CD4-positive, alpha-beta memory T cell (primary cell): Measurements from ENCODE around the gene CASP5. TPM values are rescaled to one million over a fixed set of nuclear protein-coding genes. Genes with fewer than 3 reads are reported as not detected.

ENCODE experiments used
- CTCF ChIA-PET: fragments of 350-600 bp; sonication (Branson Sonifier 250); formaldehyde crosslinking; loops from one replicate; lab custom pipeline; 2021; ENCODE audit warnings: inconsistent platforms; ENCODE audit not compliant: partially characterized antibody; lab: Charles Lee
- POLR2A ChIA-PET: fragments of 350-600 bp; sonication (Branson Sonifier 250); formaldehyde crosslinking; loops from one replicate; lab custom pipeline; 2021; ENCODE audit not compliant: partially characterized antibody; lab: Charles Lee
- DNase-seq, 5 donors: peaks; one replicate each; pipeline versions ENCODE4 v3.0.0 to v3.0.0-alpha.2; 2020 to 2022; ENCODE audit warnings: mixed read lengths in 1 of 5
- H3K27ac ChIP-seq: one replicate; pipeline ENCODE4 v1.7.0; 2013; ENCODE audit warnings: low read depth, low read length
- H3K27me3 ChIP-seq: 2 replicates; pipeline ENCODE4 v1.7.0; 2013; ENCODE audit warnings: mild to moderate bottlenecking, low read length, moderate library complexity; ENCODE audit not compliant: insufficient read depth
- H3K36me3 ChIP-seq: 2 replicates; pipeline ENCODE4 v1.7.0; 2013; ENCODE audit warnings: mild to moderate bottlenecking, low read length, moderate library complexity; ENCODE audit not compliant: insufficient read depth
- H3K4me1 ChIP-seq: 2 replicates; pipeline ENCODE4 v1.7.0; 2013; ENCODE audit warnings: mild to moderate bottlenecking, low read length, moderate library complexity; ENCODE audit not compliant: insufficient read depth
- H3K4me3 ChIP-seq, 2 donors: one replicate each; pipeline ENCODE4 v1.7.0; 2013; ENCODE audit warnings: low read length in 2 of 2, mild to moderate bottlenecking in 1 of 2
- H3K9me3 ChIP-seq, 2 donors: one replicate each; pipeline ENCODE4 v1.7.0; 2013; ENCODE audit warnings: low read length in 2 of 2, control low read depth in 1 of 2; ENCODE audit not compliant: control insufficient read depth in 1 of 2
- H3K27ac Mint-ChIP-seq, 7 donors: one replicate each; pipeline ENCODE4 v1.8.0; 2020 to 2021; ENCODE audit warnings: mixed read lengths in 7 of 7, mild to moderate bottlenecking in 6 of 7, inconsistent platforms in 3 of 7, moderate library complexity in 3 of 7
- H3K27me3 Mint-ChIP-seq, 2 donors: one replicate each; pipeline ENCODE4 v1.8.0; 2020 to 2021; ENCODE audit warnings: mixed read lengths in 2 of 2
- H3K36me3 Mint-ChIP-seq, 2 donors: one replicate each; pipeline ENCODE4 v1.8.0; 2020 to 2021; ENCODE audit warnings: mixed read lengths in 2 of 2, inconsistent platforms in 1 of 2, mild to moderate bottlenecking in 1 of 2
- H3K4me1 Mint-ChIP-seq, 4 donors: one replicate each; pipeline ENCODE4 v1.8.0; 2020 to 2021; ENCODE audit warnings: mixed read lengths in 4 of 4, mild to moderate bottlenecking in 1 of 4
- H3K4me3 Mint-ChIP-seq, 8 donors: one replicate each; pipeline ENCODE4 v1.8.0; 2020 to 2021; ENCODE audit warnings: mixed read lengths in 8 of 8, mild to moderate bottlenecking in 7 of 8, moderate library complexity in 6 of 8, inconsistent platforms in 3 of 8
- H3K9me3 Mint-ChIP-seq, 8 donors: one replicate each; pipeline ENCODE4 v1.8.0; 2020 to 2021; ENCODE audit warnings: mixed read lengths in 8 of 8, mild to moderate bottlenecking in 5 of 8, inconsistent platforms in 3 of 8, moderate library complexity in 1 of 8
- intact Hi-C: fragments of 100-400 bp; cut with micrococcal nuclease; formaldehyde crosslinking; loops from one replicate; pipeline ENCODE4 v1.15.1; 2023
- polyA plus RNA-seq, 2 donors: library from polyadenylated mRNA; unstranded; fragments of 300-500 nt; fragmentation: Illumina TruSeq; gene quantifications; one replicate each; pipeline ENCODE4 v1.2.3, GENCODE V29; 2021
- total RNA-seq, 2 experiments: library from RNA; stranded (reverse); gene quantifications; one replicate each; pipeline ENCODE4 v1.2.3, GENCODE V29; 2021

CASP5 gene
- total and polyA plus RNA-seq, 4 experiments from 2014 or later = not detected

DNA sequence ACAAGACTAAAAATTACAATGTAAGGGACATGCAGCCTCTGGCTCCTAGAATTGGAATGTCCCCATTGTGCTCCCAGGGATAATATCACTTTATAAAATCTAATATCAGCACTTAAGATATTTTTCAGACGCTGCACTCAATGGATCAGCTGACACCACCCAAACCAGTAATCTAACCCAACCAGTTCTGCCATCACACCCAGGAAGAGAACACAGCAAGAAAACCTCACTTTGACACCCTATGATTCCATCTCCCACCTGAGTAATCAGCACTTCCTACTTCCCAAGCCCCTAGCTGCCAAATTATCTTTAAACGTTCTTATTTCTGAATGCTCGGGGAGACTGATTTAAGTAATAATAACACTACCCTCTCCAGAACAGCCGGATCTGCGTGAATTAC lies 57.2 kb downstream of the CASP5 start:
- Histone ChIP-seq H3K9me3 (no peaks in the 10 kb centered on the region), H3K27me3 (no peaks in the 10 kb centered on the region), H3K27ac (no peak overlapping the region), H3K4me3 (peak overlapping the region in 1 of 2 donors; percentile 78), H3K4me1 (peaks cover 66% of the 10 kb centered on the region), H3K36me3 (no peaks in the 10 kb centered on the region)
- CTCF ChIA-PET = interaction anchor here (1.8 to 1.9 kb wide), 2 partner anchors 19 to 21 kb away, joined by 5 to 8 read pairs; no protein-coding TSS in a partner anchor
- DNase-seq = no peak
- H3K27me3 Mint-ChIP-seq = no peaks in the 10 kb centered on the region
- peak overlapping the region in 3 of 7 donors; percentile 23 to 58 (median 44) for H3K27ac Mint-ChIP-seq
- POLR2A ChIA-PET = interaction anchor here (3.6 kb wide), 1 partner anchor 48 kb away, joined by 18 read pairs; no protein-coding TSS in a partner anchor
- H3K36me3 Mint-ChIP-seq = peaks cover 46 to 54% of the 10 kb centered on the region in 2 donors
- peaks cover 45 to 69% (median 57%) of the 10 kb centered on the region in 4 donors for H3K4me1 Mint-ChIP-seq
- intact Hi-C loops = loop anchor here (2.0 to 5.0 kb wide), 3 partner anchors 49 to 258 kb away; no protein-coding TSS in a partner anchor
- H3K4me3 Mint-ChIP-seq = peak overlapping the region; percentile 54 to 95 (median 78)
- H3K9me3 Mint-ChIP-seq = peaks cover 0 to 2% (median 0%) of the 10 kb centered on the region in 8 donors

DNA sequence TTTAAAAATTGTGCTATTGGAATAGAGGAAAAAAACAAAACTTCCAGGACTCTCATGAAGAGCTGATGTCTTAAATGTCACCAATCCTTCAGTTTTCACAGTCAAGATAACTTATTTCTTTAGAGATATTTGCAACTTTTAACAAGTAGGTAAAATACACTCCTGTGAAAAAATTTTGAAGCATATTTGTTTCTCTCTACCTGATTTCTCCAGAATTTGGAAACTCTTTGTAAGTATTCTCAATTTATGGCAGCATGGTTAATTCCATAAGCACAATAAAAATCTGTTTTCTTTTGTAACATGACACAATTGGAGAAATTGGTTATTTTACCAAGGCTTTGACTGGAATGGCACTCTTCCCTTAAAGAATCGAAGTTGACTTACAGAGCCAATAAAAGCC lies 58.7 kb downstream of the CASP5 start:
- CTCF ChIA-PET = no interaction called here
- Mint-ChIP-seq H3K4me1 (peaks cover 50 to 80% (median 68%) of the 10 kb centered on the region in 4 donors), H3K36me3 (peaks cover 51 to 55% of the 10 kb centered on the region in 2 donors), H3K27me3 (no peaks in the 10 kb centered on the region), H3K27ac (no peak overlapping the region), H3K9me3 (peaks cover 0 to 2% (median 0%) of the 10 kb centered on the region in 8 donors), H3K4me3 (peak overlapping the region in 1 of 8 donors; percentile 1)
- Histone ChIP-seq H3K36me3 (no peaks in the 10 kb centered on the region), H3K4me3 (no peak overlapping the region), H3K27me3 (no peaks in the 10 kb centered on the region), H3K4me1 (peaks cover 75% of the 10 kb centered on the region), H3K27ac (no peak overlapping the region), H3K9me3 (no peaks in the 10 kb centered on the region)
- POLR2A ChIA-PET = interaction anchor here (1.4 kb wide), 1 partner anchor 30 kb away, joined by 3 read pairs; no protein-coding TSS in a partner anchor
- intact Hi-C loops = no loop called here
- no peak for DNase-seq

DNA sequence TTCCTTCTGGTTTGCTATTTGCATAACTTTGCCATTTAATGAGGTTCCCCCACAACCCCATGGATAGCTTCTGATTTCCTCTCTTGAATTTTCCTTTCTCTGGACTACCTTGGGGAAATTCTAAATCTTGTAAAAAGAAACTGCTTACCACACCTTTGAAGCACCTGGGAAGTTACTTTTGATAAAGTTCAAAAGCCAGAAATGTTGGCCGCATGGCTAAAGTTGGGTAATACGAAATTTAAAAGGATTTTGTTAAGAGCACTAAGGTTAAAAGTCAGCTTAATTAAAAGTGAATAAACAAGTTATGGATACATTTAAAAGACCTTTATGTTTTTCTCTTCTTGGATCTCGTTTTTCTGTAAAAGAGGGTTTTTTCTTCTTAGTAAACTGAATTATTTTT lies 60.1 kb downstream of the CASP5 start:
- peaks cover 57 to 84% (median 73%) of the 10 kb centered on the region in 4 donors for H3K4me1 Mint-ChIP-seq
- H3K27me3 Mint-ChIP-seq = no peaks in the 10 kb centered on the region
- POLR2A ChIA-PET = no interaction called here
- no peaks in the 10 kb centered on the region for H3K27me3 ChIP-seq
- no peak overlapping the region for H3K4me3 ChIP-seq
- peaks cover 0 to 2% (median 0%) of the 10 kb centered on the region in 8 donors for H3K9me3 Mint-ChIP-seq
- H3K4me1 ChIP-seq = peaks cover 82% of the 10 kb centered on the region
- DNase-seq = no peak
- CTCF ChIA-PET = no interaction called here
- H3K9me3 ChIP-seq = no peaks in the 10 kb centered on the region
- intact Hi-C loops = no loop called here
- H3K27ac ChIP-seq = no peak overlapping the region
- peak overlapping the region in 3 of 8 donors; percentile 11 to 60 (median 37) for H3K4me3 Mint-ChIP-seq
- H3K36me3 Mint-ChIP-seq = peaks cover 56 to 57% of the 10 kb centered on the region in 2 donors
- no peaks in the 10 kb centered on the region for H3K36me3 ChIP-seq
- H3K27ac Mint-ChIP-seq = peak overlapping the region in 1 of 7 donors; percentile 31

DNA sequence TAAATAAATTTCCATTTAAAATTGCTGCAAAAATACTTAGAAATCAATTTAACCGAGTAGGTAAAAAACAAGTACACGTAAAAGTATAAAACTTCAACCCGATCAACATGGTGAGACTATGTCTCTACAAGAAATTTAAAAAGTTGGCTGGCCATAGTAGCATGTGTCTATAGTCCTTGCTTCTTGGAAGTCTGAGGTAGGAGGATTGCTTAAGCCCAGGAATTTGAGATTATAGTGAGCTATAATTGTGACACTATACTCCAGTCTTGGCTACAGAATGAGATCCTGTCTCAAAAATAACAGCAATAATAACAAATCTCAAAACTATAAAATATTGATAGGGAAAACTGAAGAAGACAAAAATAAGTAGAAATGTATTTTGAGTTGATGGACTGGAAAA lies 65.7 kb downstream of the CASP5 start:
- Mint-ChIP-seq H3K4me1 (peaks cover 57 to 79% (median 65%) of the 10 kb centered on the region in 4 donors), H3K4me3 (peak overlapping the region in 2 of 8 donors; percentile 38 to 75), H3K27ac (no peak overlapping the region), H3K27me3 (no peaks in the 10 kb centered on the region), H3K9me3 (no peaks in the 10 kb centered on the region), H3K36me3 (peaks cover 54 to 55% of the 10 kb centered on the region in 2 donors)
- Histone ChIP-seq H3K9me3 (no peaks in the 10 kb centered on the region), H3K4me3 (no peak overlapping the region), H3K36me3 (peaks cover 23% of the 10 kb centered on the region), H3K4me1 (peaks cover 78% of the 10 kb centered on the region), H3K27ac (no peak overlapping the region), H3K27me3 (no peaks in the 10 kb centered on the region)
- ChIA-PET CTCF (interaction anchor here (1.9 kb wide), 1 partner anchor 11 kb away, joined by 11 read pairs; no protein-coding TSS in a partner anchor), POLR2A (interaction anchor here (3.1 kb wide), 1 partner anchor 10 kb away, joined by 15 read pairs; the partner anchor contains the start of gene CASP4)
- DNase-seq = no peak
- intact Hi-C loops = no loop called here

DNA sequence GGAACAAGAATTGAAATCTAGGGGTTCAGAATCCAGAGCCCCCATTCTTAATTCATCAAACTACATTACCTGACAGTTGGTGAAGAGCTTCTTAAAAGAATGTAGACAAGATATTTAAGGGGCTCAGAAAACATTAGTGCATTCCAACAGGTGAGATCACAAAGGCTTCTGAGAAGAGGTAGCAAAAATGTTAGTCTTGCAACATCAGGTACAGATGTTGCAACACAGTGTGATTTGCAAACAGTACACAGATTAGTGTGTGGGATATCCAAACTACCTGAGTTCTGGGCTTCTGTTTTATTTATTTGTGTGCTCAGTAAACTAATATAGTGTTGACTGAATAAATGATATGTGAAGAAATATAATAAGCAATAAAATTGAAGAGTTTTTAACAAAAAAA lies 66.4 kb downstream of the CASP5 start:
- no peaks in the 10 kb centered on the region for H3K9me3 Mint-ChIP-seq
- H3K27ac Mint-ChIP-seq = peak overlapping the region in 2 of 7 donors; percentile 22 to 24
- peaks cover 30% of the 10 kb centered on the region for H3K36me3 ChIP-seq
- no peaks in the 10 kb centered on the region for H3K27me3 Mint-ChIP-seq
- ChIA-PET POLR2A (interaction anchor here (3.1 kb wide), 1 partner anchor 11 kb away, joined by 15 read pairs; the partner anchor contains the start of gene CASP4), CTCF (no interaction called here)
- no peak for DNase-seq
- peaks cover 52 to 71% (median 60%) of the 10 kb centered on the region in 4 donors for H3K4me1 Mint-ChIP-seq
- peaks cover 70% of the 10 kb centered on the region for H3K4me1 ChIP-seq
- H3K4me3 ChIP-seq = no peak overlapping the region
- peak overlapping the region in 3 of 8 donors; percentile 11 to 29 (median 25) for H3K4me3 Mint-ChIP-seq
- peaks cover 51 to 54% of the 10 kb centered on the region in 2 donors for H3K36me3 Mint-ChIP-seq
- no peak overlapping the region for H3K27ac ChIP-seq
- H3K9me3 ChIP-seq = no peaks in the 10 kb centered on the region
- H3K27me3 ChIP-seq = no peaks in the 10 kb centered on the region
- intact Hi-C loops = no loop called here

DNA sequence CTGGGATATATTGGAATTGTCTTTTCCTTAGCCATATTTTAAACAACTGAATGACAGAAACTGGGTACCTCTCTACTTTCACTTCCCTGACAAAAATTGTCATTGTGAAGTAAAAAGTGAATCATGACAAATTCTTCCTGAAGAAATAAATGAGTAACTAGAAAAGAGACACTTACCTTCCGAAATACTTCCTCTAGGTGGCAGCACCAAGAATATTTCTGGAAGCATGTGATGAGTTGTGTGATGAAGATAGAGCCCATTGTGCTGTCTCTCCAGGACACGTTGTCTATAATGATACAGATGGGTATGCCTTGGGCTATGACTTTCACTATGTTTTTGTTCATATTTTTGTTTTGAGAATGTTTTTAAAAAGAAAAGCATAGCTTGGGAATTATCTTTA lies 76.1 kb downstream of the CASP5 start:
- Mint-ChIP-seq H3K36me3 (peaks cover 84 to 86% of the 10 kb centered on the region in 2 donors), H3K27me3 (no peaks in the 10 kb centered on the region), H3K4me1 (peaks cover 11 to 28% (median 16%) of the 10 kb centered on the region in 4 donors), H3K4me3 (no peak overlapping the region), H3K9me3 (peaks cover 0 to 1% (median 0%) of the 10 kb centered on the region in 8 donors), H3K27ac (peak overlapping the region in 4 of 7 donors; percentile 27 to 89 (median 79))
- no peak overlapping the region for H3K4me3 ChIP-seq
- H3K27me3 ChIP-seq = no peaks in the 10 kb centered on the region
- intact Hi-C loops = loop anchor here (1.0 to 10.0 kb wide), 4 partner anchors 29 to 338 kb away; no protein-coding TSS in a partner anchor
- peaks cover 5% of the 10 kb centered on the region for H3K4me1 ChIP-seq
- H3K27ac ChIP-seq = no peak overlapping the region
- H3K36me3 ChIP-seq = peaks cover 45% of the 10 kb centered on the region
- peak in 4 of 5 donors; percentile 48 to 60 (median 50) for DNase-seq
- ChIA-PET POLR2A (interaction anchor here (1.4 kb wide), 1 partner anchor 22 kb away, joined by 4 read pairs; no protein-coding TSS in a partner anchor), CTCF (interaction anchor here (0.8 to 2.7 kb wide), 23 partner anchors 11 to 337 kb away, joined by 3 to 12 read pairs (median 4); partner anchors contain the start of genes CASP1 and CASP12)
- H3K9me3 ChIP-seq = no peaks in the 10 kb centered on the region
